Activated effector memory CD4-positive, alpha-beta T cell treated with Interleukin-2 at 50 U/mL for 16 hours (primary cell): ENCODE measurements around the gene CNBD2.
"Not testable (repeated sequence)": the region's sequence is repeated elsewhere in the genome, so short reads cannot be mapped to it uniquely, and the experiment has no call there.

Experiments
- DNase-seq: peaks from one replicate; pipeline ENCODE4 v3.0.0-alpha.2; 2020

The CNBD2 gene

DNA sequence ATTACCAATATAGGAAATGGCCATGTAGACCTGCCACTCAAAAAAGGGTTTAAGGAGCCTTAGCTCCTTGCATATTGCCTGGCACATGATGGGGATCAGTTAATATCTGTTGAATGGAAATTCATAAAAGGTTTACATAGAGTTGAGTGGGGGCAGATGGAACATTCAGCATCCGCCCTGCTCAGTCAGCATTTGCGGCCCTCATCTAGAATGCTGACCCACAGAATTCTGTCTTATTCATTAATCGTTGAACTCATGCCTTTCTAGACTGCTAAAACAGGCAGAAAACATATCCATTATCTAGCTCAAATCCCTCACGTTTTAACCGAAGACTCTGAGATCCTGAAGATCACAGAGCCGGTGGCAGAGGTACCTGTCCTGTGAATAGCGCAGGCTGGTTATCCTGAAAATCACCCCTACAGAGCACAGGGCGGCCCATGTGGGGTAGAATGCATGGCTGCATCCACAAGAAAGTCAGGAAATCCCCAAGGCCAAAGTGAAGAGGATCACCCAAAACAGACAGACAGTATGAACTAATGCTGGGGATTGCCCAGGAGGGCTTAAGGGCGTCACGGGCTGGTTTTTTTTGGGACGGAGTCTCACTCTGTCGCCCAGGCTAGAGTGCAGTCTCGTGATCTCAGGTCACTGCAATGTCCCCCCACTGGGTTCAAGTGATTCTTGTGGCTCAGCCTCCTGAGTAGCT lies 59.9 kb downstream of the CNBD2 start:
- DNase-seq, result no peak

DNA sequence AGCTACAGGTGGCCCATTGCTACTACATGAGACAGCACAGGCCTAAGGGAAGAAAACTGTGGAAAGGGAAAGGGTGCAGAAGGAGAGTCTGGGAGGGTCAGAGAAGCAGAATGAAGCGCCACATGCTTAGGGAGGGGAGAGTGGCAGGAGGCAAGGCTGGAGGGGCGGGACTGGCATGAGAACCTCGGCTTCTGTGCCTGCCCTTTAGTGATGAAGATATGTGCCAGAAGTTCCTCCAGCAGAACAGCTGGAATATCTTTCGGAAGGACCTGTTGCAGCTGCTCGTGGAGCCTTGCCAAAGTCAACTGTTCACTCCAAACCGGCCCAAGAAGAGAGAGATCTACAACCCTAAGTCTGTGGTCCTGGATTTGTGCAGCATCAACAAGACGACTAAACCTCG lies 61.8 kb downstream of the CNBD2 start:
- DNase-seq, result no peak

DNA sequence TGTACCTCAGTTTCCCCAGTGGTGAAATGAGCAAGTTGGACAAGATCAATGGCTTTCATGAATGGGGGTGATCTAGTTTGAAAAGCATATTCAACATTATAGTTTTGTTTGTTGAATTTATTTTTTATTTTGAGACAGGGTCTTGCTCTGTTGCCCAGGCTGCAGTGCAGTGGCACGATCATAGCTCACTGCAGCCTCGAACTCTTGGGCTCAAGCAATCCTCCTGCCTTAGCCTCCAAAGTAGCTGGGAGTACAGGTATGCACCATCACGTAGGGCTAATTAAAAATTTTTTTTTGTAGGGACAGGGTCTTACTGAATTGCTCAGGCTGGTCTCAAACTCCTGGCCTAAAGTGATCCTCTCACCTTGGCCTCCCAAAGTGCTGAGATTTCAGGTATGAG lies 63.4 kb downstream of the CNBD2 start:
- no peak for DNase-seq

DNA sequence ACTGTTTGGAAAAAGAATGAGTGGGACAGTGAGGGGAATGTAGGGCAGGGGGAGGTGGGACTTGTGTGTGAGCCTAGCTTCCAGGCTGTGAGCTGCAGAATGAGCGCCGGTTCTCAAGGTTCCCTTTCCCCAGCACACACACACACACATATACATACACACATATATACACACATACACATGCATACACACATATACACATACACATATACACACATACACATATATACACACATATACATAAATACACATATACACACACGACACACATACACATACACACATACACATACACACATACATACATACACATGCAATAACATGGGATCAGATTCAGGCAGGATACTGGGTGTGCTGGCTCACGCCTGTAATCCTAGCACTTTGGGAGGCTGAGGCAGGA lies 66.5 kb downstream of the CNBD2 start:
- DNase-seq, result no peak

DNA sequence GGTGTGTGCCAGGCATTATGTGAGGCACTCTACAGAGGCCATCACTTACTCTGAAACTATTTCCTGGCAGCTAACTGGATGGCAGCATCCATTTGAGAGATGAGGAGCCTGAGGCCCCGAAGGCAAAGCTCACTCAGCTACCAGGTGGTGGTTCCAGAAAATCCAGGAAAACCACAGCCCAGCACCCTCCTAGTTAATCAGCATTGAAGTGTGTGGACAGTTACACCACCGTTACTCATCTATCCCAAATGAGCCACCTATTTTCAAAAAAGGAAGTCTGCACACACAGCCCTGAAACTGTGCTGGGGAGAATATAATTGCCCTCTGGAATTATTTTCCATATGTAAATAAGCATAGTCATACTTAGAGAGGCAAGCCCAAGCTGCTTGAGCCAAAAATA lies 67.4 kb downstream of the CNBD2 start:
- DNase-seq, result no peak

DNA sequence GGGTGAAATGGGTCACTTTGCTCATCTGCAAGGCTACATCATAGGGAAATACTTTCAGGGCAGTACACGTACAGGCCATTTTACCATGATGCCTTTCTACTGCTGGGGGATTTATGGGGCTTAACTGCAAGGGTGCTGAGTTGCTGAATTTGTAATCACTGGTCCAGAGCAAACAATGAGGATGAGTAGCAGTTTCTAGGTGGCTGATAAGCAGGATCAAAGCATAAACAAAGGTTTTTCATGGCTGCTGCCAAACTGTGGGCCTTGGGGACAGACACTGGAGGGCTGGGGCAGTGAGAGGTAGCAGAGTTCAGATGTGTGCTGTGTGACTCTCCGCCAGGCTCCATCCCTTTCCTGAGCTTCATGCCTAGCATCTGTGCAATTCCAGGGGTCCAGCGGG lies 68.3 kb downstream of the CNBD2 start:
- no peak for DNase-seq

DNA sequence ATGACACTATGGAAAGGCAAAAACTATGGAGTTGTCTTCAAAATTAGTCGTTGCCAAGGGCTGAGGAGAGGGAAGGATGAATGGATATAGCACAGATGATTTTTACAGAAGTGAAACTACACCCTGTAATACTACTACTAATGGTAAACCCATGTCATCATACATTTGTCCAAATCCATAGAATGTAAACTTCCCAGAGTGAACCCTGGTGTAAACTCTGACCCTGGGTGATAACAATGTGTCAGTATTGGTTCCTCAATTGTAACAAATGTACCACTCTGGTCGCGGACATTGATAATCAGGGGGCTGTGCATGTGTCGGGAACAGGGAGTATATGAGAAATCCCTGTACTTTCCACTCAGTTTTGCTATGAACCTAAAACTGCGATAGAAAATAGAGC lies 72.2 kb downstream of the CNBD2 start:
- DNase-seq, result no peak

DNA sequence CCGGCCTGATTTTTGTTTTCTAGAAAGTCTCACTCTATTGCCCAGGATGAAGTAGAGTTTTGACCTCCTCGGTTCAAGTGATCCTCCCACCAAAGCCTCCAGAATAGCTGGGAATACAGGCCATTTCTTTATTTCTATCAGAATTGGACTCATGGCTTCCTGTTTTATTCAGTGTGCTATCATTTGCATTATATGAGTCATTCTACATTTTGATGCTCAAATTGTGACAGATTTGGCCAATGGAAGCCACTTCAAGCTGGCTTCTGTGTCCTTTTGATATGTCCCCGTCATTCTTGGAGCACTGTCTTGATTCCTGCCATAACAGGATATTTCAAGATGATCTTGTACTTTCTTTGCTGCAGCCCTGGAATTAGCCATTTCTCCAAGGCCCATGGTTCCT lies 75.1 kb downstream of the CNBD2 start:
- DNase-seq, result no peak

DNA sequence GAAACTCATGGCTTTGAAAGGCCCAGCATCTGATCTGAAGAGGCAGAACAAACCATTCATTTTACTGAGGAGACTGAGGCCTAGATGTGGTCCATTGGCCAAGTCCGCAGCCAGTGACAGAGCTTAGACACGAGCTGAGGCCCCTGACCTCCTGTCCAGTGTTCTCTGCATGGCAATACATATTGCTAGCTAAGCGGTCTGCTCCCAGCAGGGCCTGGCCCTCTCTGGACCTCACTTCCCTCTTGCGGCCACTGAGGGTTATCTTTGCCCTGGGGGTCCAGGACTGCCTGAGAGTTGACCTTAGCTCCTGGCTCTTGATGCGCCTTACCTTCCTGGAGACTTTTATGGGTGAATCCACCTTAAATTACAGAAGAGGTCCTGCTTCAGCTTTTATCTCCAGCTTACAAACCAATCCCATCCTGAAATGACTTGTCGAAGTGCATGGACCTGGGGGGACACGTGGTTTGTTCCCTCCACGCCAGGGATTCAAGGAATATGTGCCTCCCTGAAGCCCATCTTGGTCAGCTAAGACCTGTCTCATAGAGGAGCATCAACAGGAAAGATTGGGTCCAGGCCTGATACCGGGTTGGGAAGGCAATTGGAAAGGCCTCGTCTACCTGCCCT lies 75.6 kb downstream of the CNBD2 start:
- no peak for DNase-seq

DNA sequence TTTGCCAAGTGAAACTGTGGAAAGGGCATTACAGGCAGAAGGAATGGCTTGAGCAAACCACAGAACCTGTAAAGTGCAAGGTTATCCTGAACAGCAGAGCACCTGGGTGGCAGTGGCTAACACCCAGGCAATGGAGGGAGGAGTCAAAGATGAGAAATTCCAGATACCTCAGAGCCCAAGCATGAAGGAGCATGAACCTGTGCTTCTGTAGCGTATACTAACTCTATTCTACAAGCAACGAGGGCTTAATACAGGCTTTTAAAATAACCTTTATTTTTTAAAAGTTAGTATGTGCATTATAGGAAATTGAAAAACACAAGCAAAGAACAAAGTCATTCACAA lies 77.0 kb downstream of the CNBD2 start:
- DNase-seq, result no peak

DNA sequence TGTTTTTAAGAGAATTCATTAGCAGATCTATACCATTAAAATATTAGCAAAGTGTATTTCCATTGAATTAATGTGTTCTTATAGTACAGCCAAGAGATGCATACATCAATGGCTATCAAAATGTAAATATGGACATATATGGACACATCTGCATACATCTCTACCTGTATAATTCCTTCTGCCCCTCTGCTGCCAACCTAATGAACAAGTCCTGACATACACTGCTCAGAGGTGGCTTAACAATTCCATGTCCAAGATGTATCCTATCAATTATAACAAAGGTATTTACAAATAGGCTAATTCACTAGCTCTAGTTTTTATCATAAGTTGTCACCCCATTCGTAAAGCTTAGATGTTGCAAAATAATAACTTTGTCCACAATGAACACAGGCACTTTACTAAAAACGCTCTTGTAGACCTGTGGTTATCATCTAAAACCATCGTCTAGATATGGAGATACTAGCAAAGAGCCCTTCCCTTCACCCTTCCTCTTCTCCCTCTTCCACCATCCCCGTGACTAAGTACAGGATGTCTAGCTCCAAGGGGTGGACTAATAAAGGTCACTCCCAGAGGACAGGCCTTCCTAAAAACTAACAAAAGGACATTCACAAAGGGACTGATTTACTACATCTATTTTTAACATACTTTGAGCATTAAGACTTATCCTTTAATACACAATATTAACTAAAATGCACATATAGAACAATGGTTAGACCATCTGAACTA lies 77.8 kb downstream of the CNBD2 start:
- DNase-seq, result not testable (repeated sequence)

DNA sequence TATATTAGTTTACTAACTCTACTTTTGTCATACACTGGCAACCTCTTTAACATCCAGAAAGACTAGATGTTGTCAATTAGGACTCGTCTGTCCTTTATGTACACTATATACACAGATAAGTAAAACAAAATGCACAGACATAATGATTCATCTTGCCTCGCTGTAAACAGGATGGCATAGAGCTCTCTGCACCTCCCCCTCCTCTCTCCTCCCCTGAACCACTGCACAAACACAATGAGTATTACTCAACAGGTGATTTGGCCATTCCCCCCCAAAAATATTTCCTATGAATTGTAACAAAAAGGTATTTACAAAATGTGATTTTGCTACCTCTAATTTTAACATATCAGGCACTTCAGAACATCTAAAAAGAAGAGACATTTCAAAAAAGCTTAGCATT lies 81.0 kb downstream of the CNBD2 start:
- DNase-seq, result not testable (repeated sequence)

DNA sequence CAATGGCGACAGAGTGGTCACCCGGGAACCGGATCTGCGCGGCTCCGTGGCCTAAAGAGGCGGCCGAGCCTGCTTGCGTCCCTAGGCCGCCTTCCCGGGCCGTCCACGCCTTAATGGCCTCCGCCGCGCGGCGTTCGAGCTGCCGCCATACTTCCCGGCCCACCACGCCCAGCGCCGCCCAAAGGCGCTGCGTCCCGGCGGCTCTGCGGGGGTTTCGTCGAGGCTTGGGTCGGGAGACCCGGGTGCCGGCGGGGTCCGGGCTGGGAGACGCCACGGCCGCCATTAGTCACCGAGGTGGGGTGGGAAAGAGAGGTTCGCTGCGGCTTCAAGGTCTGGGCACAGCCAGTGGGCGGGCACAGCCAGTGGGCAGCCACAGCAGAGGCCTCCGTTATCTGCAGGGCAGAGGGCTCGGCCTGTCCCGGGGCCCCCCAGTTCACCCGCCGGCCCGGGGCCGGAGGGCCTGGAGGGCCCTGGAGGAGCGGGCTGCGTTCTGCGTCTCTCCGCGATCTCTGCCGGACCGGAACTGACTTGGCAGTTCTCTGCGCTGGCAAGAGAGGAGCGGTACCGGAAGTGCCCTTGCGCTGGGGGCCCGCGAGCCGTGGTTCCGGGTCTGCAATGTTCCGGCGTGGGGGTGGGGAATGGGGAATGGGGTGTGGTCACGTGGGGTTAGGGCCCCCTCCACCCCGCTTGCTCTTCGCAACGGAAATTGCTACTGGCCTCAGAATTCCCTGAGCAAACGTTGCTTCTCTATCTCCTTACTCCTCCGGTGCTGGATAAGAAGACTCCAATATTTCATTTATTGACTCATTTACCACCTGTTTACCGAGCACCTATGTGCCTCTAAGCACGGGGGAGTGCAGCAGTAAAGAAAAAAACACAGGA lies 82.3 kb downstream of the CNBD2 start:
- DNase-seq, result peak; percentile 84

DNA sequence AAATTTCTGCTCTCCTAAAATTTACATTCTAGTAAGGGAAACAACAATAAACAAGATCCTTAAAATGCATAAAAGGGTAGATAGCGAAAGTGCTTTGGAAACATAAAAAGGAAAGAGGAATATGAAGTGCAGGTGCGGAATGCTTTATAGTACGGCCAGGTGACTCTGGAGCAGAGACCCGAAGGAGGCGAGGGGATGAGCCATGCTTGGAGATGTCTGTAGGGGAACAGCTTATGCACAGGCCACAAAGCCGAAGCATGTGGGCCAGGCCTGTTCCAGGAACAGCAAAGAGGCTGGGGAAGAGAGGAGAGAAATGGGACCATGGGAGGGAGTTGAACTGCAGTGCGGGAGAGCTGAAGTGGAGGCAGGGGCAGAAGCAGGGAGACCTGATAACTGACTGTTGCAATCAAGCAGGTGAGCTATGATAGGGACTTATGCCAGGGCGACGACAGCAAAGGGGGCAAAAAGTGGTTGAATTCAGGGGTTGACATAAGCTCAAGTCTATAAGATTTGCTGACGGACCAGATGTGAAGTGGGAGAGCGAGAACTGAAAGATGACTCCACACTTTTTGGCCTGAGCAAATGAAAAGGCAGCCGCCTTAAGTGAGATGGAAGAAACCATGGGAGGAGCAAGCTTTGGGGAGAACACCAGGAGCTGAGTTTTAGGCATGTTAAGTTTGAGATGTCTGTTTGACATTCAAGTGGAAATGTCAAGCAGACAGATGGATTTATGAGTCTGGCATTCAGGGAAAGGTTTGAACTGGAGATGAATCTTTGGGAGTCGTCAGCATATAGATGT lies 83.1 kb downstream of the CNBD2 start:
- DNase-seq, result no peak

DNA sequence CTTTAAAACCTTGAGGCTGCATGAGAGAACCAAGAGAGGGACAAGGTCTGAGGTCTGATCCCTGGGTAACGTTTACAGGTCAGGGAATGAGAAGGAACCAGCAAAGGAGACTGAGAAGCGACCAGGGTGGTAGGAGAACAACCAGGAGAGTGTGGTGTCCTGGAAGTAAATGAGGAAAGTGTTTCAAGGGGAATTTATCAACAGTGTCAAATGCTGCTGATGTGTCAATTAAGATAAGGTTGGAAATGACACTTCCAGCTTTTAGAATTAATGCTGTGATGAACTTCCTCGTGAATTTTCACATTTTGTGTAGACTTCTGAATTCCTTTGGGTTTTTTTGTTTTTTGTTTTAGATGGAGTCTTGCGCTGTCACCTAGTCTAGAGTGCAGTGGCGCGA lies 83.7 kb downstream of the CNBD2 start:
- DNase-seq, result no peak

DNA sequence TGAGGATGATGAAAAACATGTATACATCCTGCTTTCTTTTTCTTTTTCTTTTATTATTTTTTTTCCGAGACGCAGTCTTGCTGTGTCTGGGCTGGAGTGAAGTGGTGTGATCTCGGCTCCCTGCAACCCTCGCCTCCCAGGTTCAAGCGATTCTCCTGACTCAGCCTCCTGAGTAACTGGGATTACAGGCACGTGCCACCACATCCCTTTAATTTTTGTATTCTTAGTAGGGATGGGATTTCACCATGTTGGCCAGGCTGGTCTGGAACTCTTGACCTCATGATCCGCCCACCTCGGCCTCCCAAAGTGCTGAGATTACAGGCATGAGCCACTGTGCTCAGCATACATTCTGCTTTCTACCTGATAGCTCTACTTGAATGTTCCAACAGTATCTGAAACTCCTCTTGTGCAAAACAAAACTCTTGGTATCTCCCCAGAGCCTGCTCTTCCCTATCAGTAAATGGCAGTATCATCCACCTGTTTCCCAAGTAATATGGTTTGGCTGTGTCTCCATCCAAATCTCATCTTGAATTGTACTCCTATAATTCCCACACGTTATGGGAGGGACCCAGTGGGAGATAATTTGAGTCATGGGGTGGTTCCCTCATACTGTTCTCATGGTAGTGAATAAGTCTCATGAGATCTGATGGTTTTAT lies 85.6 kb downstream of the CNBD2 start:
- not testable (repeated sequence) for DNase-seq

DNA sequence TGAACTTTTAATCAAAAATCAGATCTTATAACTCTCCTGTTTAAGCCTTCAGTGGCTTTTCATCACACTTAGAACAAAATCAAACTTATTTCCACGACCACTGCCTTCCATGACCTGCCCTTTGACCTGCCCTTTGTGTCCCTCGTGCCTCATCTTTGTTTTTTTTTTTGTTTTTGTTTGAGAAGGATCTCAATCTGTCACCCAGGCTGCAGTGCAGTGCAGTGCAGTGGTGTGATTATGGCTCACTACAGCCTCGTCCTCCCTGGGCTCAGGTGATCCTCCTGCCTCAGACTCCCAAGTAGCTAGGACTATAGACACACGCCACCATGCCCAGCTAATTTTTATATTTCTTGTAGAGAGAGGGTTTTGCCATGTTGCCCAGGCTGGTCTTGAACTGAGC lies 86.8 kb downstream of the CNBD2 start:
- DNase-seq, result no peak

DNA sequence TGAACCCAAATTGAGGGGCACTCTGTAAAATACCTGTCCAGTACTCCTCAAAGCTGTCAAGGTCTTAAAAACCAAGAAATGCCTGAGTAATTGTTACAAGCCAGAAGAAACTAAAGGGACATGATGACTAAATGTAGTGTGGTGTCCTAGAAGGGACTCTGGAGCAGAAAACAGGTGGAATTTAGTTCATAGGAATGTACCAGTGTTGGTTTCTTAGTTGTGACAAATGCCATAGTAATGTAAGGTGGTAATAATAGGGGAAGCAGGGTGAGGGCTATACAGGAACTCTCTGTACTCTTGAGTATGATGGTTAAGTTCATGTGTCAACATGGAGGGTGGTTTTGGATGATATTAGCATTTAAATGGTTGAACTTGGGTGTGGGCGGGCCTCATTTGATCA lies 92.3 kb downstream of the CNBD2 start:
- DNase-seq, result no peak

DNA sequence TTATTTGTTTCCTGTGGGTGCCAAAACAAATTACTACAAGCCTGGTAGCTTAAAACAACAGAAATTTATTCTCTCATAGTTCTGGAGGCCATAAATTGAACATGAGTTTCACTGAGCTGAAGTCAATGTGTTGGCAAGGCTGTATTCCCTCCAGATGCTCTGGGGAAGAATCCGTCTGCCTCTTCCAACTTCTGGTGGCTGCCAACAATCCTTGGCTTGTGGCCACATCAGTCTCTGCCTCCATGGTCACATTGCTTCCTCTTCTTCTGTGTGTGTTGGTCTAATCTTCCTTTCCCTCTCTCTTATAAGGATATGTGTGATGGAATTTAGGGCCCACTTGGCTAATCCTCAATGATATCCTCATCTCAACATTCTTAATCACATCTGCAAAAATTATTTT lies 93.4 kb downstream of the CNBD2 start:
- DNase-seq, result no peak

DNA sequence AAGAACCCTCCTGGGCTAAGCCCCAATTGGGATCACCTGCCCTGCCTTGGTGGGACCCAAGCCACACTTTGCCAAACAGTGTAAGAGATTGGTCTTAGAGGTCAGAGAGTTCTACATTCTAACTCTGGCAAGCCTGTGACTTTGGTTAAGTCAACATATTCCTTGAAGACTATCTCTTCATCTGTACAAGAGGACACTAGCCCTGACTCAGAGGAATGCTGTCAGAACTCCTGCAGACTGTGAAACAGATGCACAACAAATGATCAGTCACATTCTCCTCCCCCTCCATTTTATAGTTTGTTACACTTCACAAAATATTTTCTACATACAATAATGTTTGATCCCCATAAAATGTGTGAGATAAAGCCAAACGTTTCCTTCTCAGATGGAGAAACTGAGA lies 94.4 kb downstream of the CNBD2 start:
- no peak for DNase-seq

DNA sequence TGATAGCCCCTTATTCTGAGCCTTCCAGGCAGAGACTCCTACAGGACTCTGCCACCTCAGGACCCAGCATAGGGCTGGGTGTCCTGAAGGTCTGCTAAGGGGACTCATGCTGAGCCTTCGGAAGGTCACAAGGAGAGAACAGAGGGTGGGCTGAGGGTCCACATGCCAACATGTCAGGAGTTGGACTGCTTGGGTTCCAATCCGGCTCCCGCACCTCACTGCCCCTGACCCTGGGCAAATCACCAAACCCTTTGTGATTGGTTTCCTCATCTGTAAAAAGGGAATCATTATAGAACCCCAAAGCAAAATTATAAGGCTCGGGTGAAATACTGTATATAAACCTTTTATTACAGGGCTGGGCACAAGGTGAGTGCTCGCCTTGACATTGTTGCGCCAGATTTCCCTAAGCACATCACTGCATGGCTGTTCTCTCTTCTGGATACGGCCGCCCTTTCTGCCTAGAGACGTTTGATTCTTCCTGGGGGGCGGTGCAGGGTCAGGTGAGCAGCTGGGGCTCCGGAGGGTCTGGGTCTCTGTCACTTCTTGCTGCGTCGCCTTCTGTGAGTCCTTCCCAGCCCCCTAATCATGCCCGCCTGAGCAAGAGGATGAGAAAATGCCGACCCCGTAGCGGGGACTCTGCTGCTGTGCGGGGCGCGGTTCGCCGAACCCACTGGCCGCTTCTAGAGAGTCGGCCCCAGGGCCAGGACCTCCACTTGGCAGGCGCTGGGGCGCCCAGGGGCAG lies 95.7 kb downstream of the CNBD2 start:
- no peak for DNase-seq
